Natural killer cell (primary cell): Measurements from ENCODE around the gene LCP2. TPM values are rescaled to one million over a fixed set of nuclear protein-coding genes. Genes with fewer than 3 reads are reported as not detected.

Experiments used
- ATAC-seq, 3 donors: fragments of 150-1000 bp in 2 of 3; fragments of 200-7000 bp in 1 of 3; cut with Tn5 transposase; 1 replicate in 1 of 3; 2 replicates in 2 of 3; pipeline ENCODE4 v1.10.0; 2021; ENCODE audit warnings: mild to moderate bottlenecking in 2 of 3, moderate library complexity in 2 of 3
- DNase-seq, 2 donors: peaks; one replicate each; pipeline versions ENCODE4 v3.0.0 to v3.0.0-alpha.2; 2013 to 2021; ENCODE audit warnings: mixed read lengths in 1 of 2
- H3K27ac ChIP-seq: one replicate; pipeline ENCODE4 v1.5.1; 2013; ENCODE audit warnings: mild to moderate bottlenecking, low read length
- H3K27me3 ChIP-seq: one replicate; pipeline ENCODE4 v1.6.1; 2013; ENCODE audit warnings: low read length; ENCODE audit not compliant: control insufficient read depth, insufficient read depth
- H3K36me3 ChIP-seq: one replicate; pipeline ENCODE4 v1.6.1; 2013; ENCODE audit warnings: low read length; ENCODE audit not compliant: control insufficient read depth, insufficient read depth
- H3K4me1 ChIP-seq: one replicate; pipeline ENCODE4 v1.6.1; 2013; ENCODE audit warnings: low read length; ENCODE audit not compliant: control insufficient read depth, insufficient read depth
- H3K4me3 ChIP-seq: one replicate; pipeline ENCODE4 v1.5.1; 2013; ENCODE audit warnings: low read length
- H3K9me3 ChIP-seq: one replicate; pipeline ENCODE4 v1.6.1; 2013; ENCODE audit warnings: low read length; ENCODE audit not compliant: control insufficient read depth, insufficient read depth
- H3K27ac Mint-ChIP-seq, 2 donors: one replicate each; pipeline ENCODE4 v1.8.0; 2022; ENCODE audit warnings: mild to moderate bottlenecking in 2 of 2, mixed read lengths in 2 of 2, moderate library complexity in 1 of 2
- H3K27me3 Mint-ChIP-seq, 2 donors: one replicate each; pipeline ENCODE4 v1.8.0; 2022; ENCODE audit warnings: low read depth in 2 of 2, mixed read lengths in 2 of 2
- H3K36me3 Mint-ChIP-seq: one replicate; pipeline ENCODE4 v1.8.0; 2022; ENCODE audit warnings: mixed read lengths
- H3K4me1 Mint-ChIP-seq, 2 donors: one replicate each; pipeline ENCODE4 v1.8.0; 2022; ENCODE audit warnings: mixed read lengths in 2 of 2
- H3K4me3 Mint-ChIP-seq: one replicate; pipeline ENCODE4 v1.8.0; 2022; ENCODE audit warnings: mild to moderate bottlenecking, moderate library complexity, mixed read lengths
- H3K9me3 Mint-ChIP-seq, 2 donors: one replicate each; pipeline ENCODE4 v1.8.0; 2022; ENCODE audit warnings: mixed read lengths in 2 of 2
- CTCF ChIP-seq: fragments of 200-600 bp; IDR thresholded peaks from one replicate; pipeline ENCODE4 v1.8.0; 2022; ENCODE audit warnings: antibody characterized with exemption
- WGBS: methylation state at CpG from one replicate; pipeline ENCODE4 v1.1.7; 2013; ENCODE audit warnings: missing lambda C conversion rate; ENCODE audit not compliant: insufficient coverage; 5-methylcytosine and 5-hydroxymethylcytosine counted together
- intact Hi-C: fragments of 100-400 bp; cut with micrococcal nuclease; formaldehyde crosslinking; loops from one replicate; pipeline ENCODE4 v1.14.2; 2022
- total RNA-seq, 4 donors: library from RNA; stranded (reverse); fragments of 120-200 nt in 1 of 4; gene quantifications; one replicate each; pipeline versions ENCODE4 v1.2.3 to v1.2.4, GENCODE V29; 2013 to 2022

LCP2 gene
- total RNA-seq, 3 donors from 2014 or later (not counting 1 experiment from before 2014, with no cell fraction given): 376 to 488 (median 450) TPM

- no peak for TF ChIP-seq CTCF
- intact Hi-C loops: no loop called here
- ATAC-seq: no peak
- Histone ChIP-seq H3K4me1 (peaks cover 16% of the 10 kb centered on the region), H3K9me3 (no peaks in the 10 kb centered on the region), H3K4me3 (no peak overlapping the region), H3K27me3 (no peaks in the 10 kb centered on the region), H3K27ac (no peak overlapping the region), H3K36me3 (no peaks in the 10 kb centered on the region)
- Mint-ChIP-seq H3K9me3 (no peaks in the 10 kb centered on the region), H3K4me3 (no peak overlapping the region), H3K4me1 (peaks cover 16 to 37% of the 10 kb centered on the region in 2 donors), H3K27ac (no peak overlapping the region), H3K36me3 (no peaks in the 10 kb centered on the region), H3K27me3 (no peaks in the 10 kb centered on the region)
- WGBS: 81% methylated on average over 5 of the region's 5 CpGs
- DNase-seq: no peak
Observed at GRCh38 chr5:170310256-170310926, 12.8 kb upstream of the LCP2 start.

- no peak for TF ChIP-seq CTCF
- WGBS: 92% methylated on average over 2 of the region's 2 CpGs
- ATAC-seq (no peak), DNase-seq (no peak)
- Histone ChIP-seq H3K27me3 (no peaks in the 10 kb centered on the region), H3K9me3 (no peaks in the 10 kb centered on the region), H3K4me1 (peaks cover 17% of the 10 kb centered on the region), H3K4me3 (no peak overlapping the region), H3K36me3 (no peaks in the 10 kb centered on the region), H3K27ac (no peak overlapping the region)
- H3K4me3 Mint-ChIP-seq: no peak overlapping the region
- no peak overlapping the region for H3K27ac Mint-ChIP-seq
- H3K9me3 Mint-ChIP-seq: no peaks in the 10 kb centered on the region
- peaks cover 21 to 42% of the 10 kb centered on the region in 2 donors for H3K4me1 Mint-ChIP-seq
- H3K36me3 Mint-ChIP-seq: no peaks in the 10 kb centered on the region
- intact Hi-C loops: no loop called here
- no peaks in the 10 kb centered on the region for H3K27me3 Mint-ChIP-seq
Observed at GRCh38 chr5:170308686-170309085, 11.1 kb upstream of the LCP2 start.

GRCh38 chr5:170307575-170308465 is 10.2 kb upstream of the LCP2 start:
- Mint-ChIP-seq H3K4me3 (no peak overlapping the region), H3K4me1 (peaks cover 29 to 49% of the 10 kb centered on the region in 2 donors), H3K9me3 (no peaks in the 10 kb centered on the region), H3K36me3 (no peaks in the 10 kb centered on the region), H3K27me3 (no peaks in the 10 kb centered on the region), H3K27ac (no peak overlapping the region)
- peak in 1 of 3 donors; percentile 76 for ATAC-seq
- Histone ChIP-seq H3K27ac (no peak overlapping the region), H3K4me1 (peaks cover 21% of the 10 kb centered on the region), H3K36me3 (no peaks in the 10 kb centered on the region), H3K4me3 (no peak overlapping the region), H3K27me3 (no peaks in the 10 kb centered on the region), H3K9me3 (no peaks in the 10 kb centered on the region)
- intact Hi-C loops: no loop called here
- DNase-seq: no peak
- WGBS: 93% methylated on average over 14 of the region's 15 CpGs
- no peak for TF ChIP-seq CTCF
